DOHH2 (cell line): ENCODE measurements around the gene GABRE.

Source experiments
- H3F3A ChIP-seq: fragments of 200-600 bp; sonication (generic), shearing (Covaris generic); 2 replicates; pipeline ENCODE4 v1.6.0; 2016; ENCODE audit warnings: antibody characterized with exemption, mild to moderate bottlenecking; ENCODE audit not compliant: control insufficient read depth, insufficient read depth
- H3K27ac ChIP-seq: fragments of 200-600 bp; sonication (generic); 2 replicates; pipeline ENCODE4 v1.5.1; 2014; ENCODE audit warnings: low read depth, mild to moderate bottlenecking, low read length, moderate library complexity
- H3K27me3 ChIP-seq: fragments of 200-600 bp; sonication (generic); 2 replicates; pipeline ENCODE4 v1.6.1; 2014; ENCODE audit warnings: mild to moderate bottlenecking, low read length, mixed read lengths; ENCODE audit not compliant: control insufficient read depth
- H3K36me3 ChIP-seq: fragments of 200-600 bp; sonication (generic); 2 replicates; pipeline ENCODE4 v1.6.1; 2014; ENCODE audit warnings: mild to moderate bottlenecking, low read length, moderate library complexity, mixed read lengths; ENCODE audit not compliant: control insufficient read depth
- H3K4me1 ChIP-seq: fragments of 200-600 bp; sonication (generic); 2 replicates; pipeline ENCODE4 v1.6.1; 2014; ENCODE audit warnings: mild to moderate bottlenecking, low read length, mixed read lengths; ENCODE audit not compliant: control insufficient read depth
- H3K4me2 ChIP-seq: fragments of 200-600 bp; sonication (generic); 2 replicates; pipeline ENCODE4 v1.6.0; 2014; ENCODE audit warnings: mild to moderate bottlenecking, low read length, moderate library complexity
- H3K4me3 ChIP-seq: fragments of 200-600 bp; sonication (generic); 2 replicates; pipeline ENCODE4 v1.5.1; 2014; ENCODE audit warnings: mild to moderate bottlenecking, low read length, mixed read lengths
- H3K79me2 ChIP-seq: fragments of 200-600 bp; sonication (generic); 2 replicates; pipeline ENCODE4 v1.6.1; 2014; ENCODE audit warnings: mild to moderate bottlenecking, low read length, mixed read lengths; ENCODE audit not compliant: control insufficient read depth
- H3K9me2 ChIP-seq: fragments of 200-600 bp; sonication (generic); replicated peaks from 2 replicates; pipeline ENCODE4 v1.6.1; 2014; ENCODE audit warnings: mild to moderate bottlenecking, low read length, mixed read lengths; ENCODE audit not compliant: control insufficient read depth
- H3K9me3 ChIP-seq: fragments of 200-600 bp; sonication (generic); 2 replicates; pipeline ENCODE4 v1.6.1; 2014; ENCODE audit warnings: antibody characterized with exemption, low read length, mixed read lengths; ENCODE audit not compliant: control insufficient read depth, insufficient read depth
- H4K20me1 ChIP-seq: fragments of 200-600 bp; sonication (generic); 2 replicates; pipeline ENCODE4 v1.6.0; 2014; ENCODE audit warnings: low read depth, mild to moderate bottlenecking, antibody characterized with exemption, low read length, moderate library complexity; ENCODE audit not compliant: control insufficient read depth, insufficient read depth
- CTCF ChIP-seq: fragments of 200-600 bp; sonication (generic); IDR thresholded peaks from one replicate; pipeline ENCODE4 v1.5.1; 2014; ENCODE audit warnings: antibody characterized with exemption, mild to moderate bottlenecking, low read depth, low read length; ENCODE audit not compliant: poor library complexity, severe bottlenecking
- EZH2phosphoT487 ChIP-seq: fragments of 200-600 bp; sonication (generic); IDR thresholded peaks from 2 replicates; pipeline ENCODE4 v1.6.1; 2017; ENCODE audit warnings: borderline replicate concordance, mild to moderate bottlenecking, antibody characterized with exemption, low read length, moderate library complexity, mixed read lengths

Gene GABRE

GRCh38 chrX:151966236-151966635 is 8.2 kb downstream of the GABRE start:
- TF ChIP-seq CTCF (no peak), EZH2phosphoT487 (no peak)
- Histone ChIP-seq H3F3A (no peaks in the 10 kb centered on the region), H3K4me3 (no peak overlapping the region), H4K20me1 (no peaks in the 10 kb centered on the region), H3K27me3 (no peaks in the 10 kb centered on the region), H3K36me3 (no peaks in the 10 kb centered on the region), H3K27ac (no peak overlapping the region), H3K4me2 (no peak overlapping the region), H3K9me2 (no peaks in the 10 kb centered on the region), H3K79me2 (no peaks in the 10 kb centered on the region), H3K4me1 (no peaks in the 10 kb centered on the region), H3K9me3 (no peaks in the 10 kb centered on the region)

GRCh38 chrX:151962034-151962433 is 12.4 kb downstream of the GABRE start:
- Histone ChIP-seq H3K9me3 (no peaks in the 10 kb centered on the region), H3K9me2 (no peaks in the 10 kb centered on the region), H3K4me3 (no peak overlapping the region), H3K27ac (no peak overlapping the region), H3K4me2 (no peak overlapping the region), H3K79me2 (no peaks in the 10 kb centered on the region), H3F3A (no peaks in the 10 kb centered on the region), H3K4me1 (no peaks in the 10 kb centered on the region), H4K20me1 (no peaks in the 10 kb centered on the region), H3K36me3 (no peaks in the 10 kb centered on the region), H3K27me3 (no peaks in the 10 kb centered on the region)
- TF ChIP-seq EZH2phosphoT487 (no peak), CTCF (no peak)

- no peaks in the 10 kb centered on the region for H3K79me2 ChIP-seq
- no peak overlapping the region for H3K4me3 ChIP-seq
- no peaks in the 10 kb centered on the region for H3K36me3 ChIP-seq
- no peaks in the 10 kb centered on the region for H3K27me3 ChIP-seq
- TF ChIP-seq EZH2phosphoT487 = no peak
- no peak for TF ChIP-seq CTCF
- no peaks in the 10 kb centered on the region for H3K9me3 ChIP-seq
- H3K27ac ChIP-seq = no peak overlapping the region
- H3K4me2 ChIP-seq = no peak overlapping the region
- no peaks in the 10 kb centered on the region for H4K20me1 ChIP-seq
- no peaks in the 10 kb centered on the region for H3F3A ChIP-seq
- no peaks in the 10 kb centered on the region for H3K9me2 ChIP-seq
- H3K4me1 ChIP-seq = no peaks in the 10 kb centered on the region
Observed at GRCh38 chrX:151958101-151958500, 16.4 kb downstream of the GABRE start.

- Histone ChIP-seq H3K4me1 (no peaks in the 10 kb centered on the region), H3F3A (no peaks in the 10 kb centered on the region), H4K20me1 (no peaks in the 10 kb centered on the region), H3K4me2 (no peak overlapping the region), H3K27me3 (no peaks in the 10 kb centered on the region), H3K36me3 (no peaks in the 10 kb centered on the region), H3K27ac (no peak overlapping the region), H3K9me3 (no peaks in the 10 kb centered on the region), H3K9me2 (no peaks in the 10 kb centered on the region), H3K79me2 (no peaks in the 10 kb centered on the region), H3K4me3 (no peak overlapping the region)
- no peak for TF ChIP-seq EZH2phosphoT487
- no peak for TF ChIP-seq CTCF
Observed at GRCh38 chrX:151954730-151955129, 19.7 kb downstream of the GABRE start.
